GM18507 (cell line): ENCODE measurements around the gene PRPF19.

ENCODE experiments used
- DNase-seq: peaks from one replicate; pipeline ENCODE4 v3.0.0; 2011; ENCODE audit warnings: low read depth; ENCODE audit not compliant: insufficient read length; ENCODE audit errors: extremely low spot score
- FAIRE-seq: peaks from 2 replicates; lab custom pipeline; 2011; peaks lifted over from hg19 to GRCh38; lab: Jason Lieb, UNC

The PRPF19 gene

GRCh38 chr11:60866911-60867870 lies 39.2 kb downstream of the PRPF19 start, which contains the start of gene ZP1:
ZP1 (plus strand) TSS chr11:60867542; CDS start chr11:60867562, 20 bp downstream.
- DNase-seq (no peak), FAIRE-seq (no peak)

GRCh38 chr11:60864856-60865513 lies 41.4 kb downstream of the PRPF19 start:
- no peak for FAIRE-seq
- no peak for DNase-seq

DNA sequence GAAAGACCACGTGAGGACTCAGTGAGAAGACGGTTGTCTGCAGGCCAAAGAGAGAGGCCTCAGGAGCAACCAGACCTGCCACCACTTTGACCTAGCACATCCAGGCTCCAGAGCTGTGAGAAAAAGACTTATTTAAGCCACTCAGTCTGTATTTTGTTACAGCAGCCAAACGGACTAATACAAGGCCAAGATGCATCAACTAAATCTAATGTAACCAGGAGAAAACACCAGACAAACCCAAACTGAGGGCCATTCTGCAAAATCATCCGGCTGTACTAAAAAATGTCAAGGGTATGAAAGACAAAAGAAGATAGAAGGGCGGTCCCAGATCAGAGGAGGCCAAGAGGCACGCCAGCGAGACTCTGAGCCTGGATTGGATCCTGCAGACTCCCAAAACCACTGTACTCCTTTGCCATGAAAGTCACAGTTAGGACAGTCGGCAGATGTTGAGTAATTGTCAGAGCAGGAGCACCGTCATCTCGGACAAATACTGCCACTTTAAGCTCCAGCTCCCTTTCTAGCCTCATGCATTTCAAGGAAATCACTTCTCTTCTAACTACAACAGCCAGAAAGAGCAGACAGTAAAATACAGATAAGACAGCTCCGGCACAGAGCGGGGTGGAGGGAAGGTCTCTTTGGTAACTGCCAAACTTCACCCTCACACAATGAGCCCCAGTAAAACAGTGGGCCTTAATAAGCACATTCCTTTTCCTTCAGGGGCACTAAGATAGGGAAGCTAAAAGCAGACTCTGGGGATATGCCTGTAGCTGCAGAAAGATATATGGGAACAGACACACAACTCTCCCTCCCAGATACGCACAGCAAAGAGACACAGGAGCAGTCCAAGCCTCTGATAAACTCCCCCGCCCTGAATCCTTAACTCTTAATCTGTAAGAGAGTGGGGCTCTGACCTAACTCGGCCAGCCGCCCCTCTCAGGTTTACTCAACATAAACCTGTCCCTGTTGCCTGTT lies 42.5 kb downstream of the PRPF19 start:
- DNase-seq (no peak), FAIRE-seq (no peak)

DNA sequence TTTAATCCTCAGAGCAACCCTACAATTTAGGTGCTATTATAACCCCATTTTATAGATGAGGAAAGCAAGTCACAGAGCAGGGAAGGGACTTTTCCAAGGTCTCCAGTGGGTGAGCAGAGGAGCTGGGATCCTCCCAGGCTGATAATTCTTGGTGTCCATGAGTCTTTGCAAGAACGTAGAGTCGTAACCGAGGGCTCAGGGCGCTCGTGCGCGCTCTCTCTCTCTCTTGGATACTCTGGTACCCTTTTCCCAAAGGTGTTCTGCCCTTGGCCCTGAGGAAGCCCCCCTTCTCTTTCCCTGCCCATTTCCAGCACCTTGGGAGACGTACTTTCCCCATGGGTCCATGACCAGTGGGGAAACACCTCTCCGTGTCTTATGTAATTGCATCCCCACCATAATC lies 44.2 kb downstream of the PRPF19 start:
- DNase-seq (no peak), FAIRE-seq (no peak)

GRCh38 chr11:60860943-60861342 lies 45.4 kb downstream of the PRPF19 start:
- FAIRE-seq (no peak), DNase-seq (no peak)

GRCh38 chr11:60859616-60860250 lies 46.7 kb downstream of the PRPF19 start:
- no peak for DNase-seq
- no peak for FAIRE-seq

DNA sequence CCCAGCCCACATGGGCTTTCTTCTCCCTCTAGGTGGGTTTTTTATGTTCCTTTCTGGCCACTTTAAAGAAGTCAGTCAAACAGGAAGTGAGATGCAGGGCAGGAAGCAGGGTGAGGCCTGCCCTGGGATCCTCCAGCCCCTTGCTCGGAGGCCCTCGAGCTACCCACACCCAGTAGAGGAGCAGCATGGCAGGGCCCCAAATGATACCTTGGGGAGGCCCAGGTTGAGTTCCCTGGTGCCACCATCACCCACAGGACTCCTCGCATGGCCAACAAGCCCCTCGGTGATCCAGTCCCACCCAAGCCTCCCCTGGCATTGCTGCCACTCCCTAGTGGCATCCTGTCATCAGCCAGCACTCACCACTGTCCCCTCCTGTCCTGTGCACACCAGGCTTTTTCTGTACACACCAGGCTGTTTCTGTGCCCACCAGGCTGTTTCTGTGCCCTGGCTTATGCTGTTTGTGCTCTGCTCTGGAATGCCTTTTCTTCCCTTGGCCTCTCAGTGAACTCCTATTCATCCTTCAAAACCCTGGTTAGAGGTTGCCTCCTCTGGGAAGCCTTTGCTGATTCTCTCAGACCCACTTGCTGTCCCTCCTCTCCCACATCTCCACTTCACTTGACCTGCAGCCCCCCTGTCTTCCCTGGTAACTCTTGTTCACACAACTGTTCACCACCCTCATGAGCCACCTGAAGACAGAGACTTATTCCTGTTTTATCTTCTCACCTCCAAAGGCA lies 47.5 kb downstream of the PRPF19 start:
- FAIRE-seq: no peak
- no peak for DNase-seq

GRCh38 chr11:60858236-60858635 lies 48.1 kb downstream of the PRPF19 start:
- no peak for FAIRE-seq
- DNase-seq: no peak

DNA sequence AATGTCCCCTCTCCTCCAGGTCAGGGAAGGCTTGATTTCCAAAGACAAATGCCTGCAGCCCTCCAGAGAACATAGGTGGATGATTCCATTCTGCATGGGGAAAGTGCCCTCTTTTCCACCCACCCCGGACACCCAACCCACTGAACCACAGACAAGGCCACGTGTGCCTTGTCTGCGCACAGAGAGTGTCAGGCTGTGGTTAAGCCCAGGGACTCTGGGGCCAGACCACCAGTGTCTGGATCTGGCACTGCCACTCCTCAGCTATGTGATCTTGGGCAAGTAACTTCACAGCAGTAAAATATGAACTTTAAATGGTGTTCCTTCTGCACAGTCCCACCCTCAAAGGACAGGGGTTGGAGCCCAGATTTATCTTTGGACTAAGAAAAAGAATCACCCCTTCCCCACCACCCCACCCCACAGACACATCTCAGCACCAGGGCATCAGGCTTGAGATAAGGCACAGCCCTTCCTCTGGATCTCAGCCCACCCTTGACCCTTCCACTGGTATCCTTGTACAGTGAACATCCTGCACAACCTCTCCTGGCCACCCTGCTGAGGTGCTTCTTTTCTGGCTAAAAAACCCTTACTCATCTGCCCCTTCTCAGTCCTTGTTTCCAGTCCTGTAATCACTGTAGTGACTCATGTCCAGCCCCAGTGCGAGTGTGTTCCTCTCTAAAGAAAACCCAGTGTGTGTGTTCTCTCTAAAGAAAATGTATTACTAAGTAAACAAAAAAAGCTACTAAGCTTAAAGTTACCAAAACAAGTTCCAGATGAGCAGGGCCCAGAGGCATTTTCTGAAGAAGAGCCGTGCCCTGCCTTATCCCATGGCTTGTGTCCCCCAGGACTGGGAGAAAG lies 48.8 kb downstream of the PRPF19 start:
- DNase-seq (no peak), FAIRE-seq (no peak)

- FAIRE-seq (no peak), DNase-seq (no peak)
These were observed 50.4 kb downstream of the PRPF19 start, which contains the start of gene PTGDR2 for GRCh38 chr11:60855726-60856633. PTGDR2 (minus strand) TSS chr11:60855950; CDS start chr11:60853722, 2,228 bp downstream.

DNA sequence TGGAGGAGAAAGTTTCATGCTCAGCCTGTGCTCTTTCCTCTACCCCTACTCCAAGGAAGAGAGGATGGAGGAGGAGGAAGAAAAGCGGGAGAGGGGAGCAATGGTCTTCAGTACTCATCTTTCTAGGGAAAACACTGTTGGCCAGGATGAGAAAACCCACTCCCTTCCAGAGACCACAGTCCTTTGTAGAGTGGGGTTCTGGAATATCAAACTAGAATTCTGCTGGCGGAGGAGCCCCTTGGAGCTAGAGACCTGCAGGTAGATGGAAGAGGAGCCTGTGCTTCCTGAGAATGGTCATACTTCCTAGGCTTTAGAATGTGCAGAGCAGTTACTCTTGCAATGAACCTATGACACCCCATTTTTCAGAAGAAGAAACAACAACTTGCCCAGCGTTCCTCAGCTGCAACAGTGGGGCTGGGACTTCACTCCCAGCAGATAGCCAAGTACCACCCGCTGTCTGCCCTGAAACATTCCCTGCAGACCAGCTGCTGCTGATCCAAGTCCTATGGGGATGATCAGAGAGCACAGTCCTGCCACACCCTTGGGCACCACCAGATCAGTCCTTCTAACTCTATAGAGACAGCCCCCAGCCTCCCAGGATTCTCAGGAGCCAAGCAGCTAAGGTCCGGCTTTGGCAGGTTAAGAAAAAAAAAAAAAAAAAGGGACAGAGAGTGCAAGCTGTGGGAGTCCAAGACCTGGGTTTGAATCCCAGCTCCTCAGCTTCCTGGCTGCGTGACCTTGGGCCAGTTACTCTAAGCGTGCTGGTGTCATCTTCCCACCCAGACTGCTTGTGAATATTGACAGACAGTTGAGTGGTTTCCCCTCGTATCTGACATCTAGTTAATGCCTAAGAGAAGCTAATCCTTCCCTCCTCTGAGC lies 51.3 kb downstream of the PRPF19 start:
- FAIRE-seq: no peak
- no peak for DNase-seq

DNA sequence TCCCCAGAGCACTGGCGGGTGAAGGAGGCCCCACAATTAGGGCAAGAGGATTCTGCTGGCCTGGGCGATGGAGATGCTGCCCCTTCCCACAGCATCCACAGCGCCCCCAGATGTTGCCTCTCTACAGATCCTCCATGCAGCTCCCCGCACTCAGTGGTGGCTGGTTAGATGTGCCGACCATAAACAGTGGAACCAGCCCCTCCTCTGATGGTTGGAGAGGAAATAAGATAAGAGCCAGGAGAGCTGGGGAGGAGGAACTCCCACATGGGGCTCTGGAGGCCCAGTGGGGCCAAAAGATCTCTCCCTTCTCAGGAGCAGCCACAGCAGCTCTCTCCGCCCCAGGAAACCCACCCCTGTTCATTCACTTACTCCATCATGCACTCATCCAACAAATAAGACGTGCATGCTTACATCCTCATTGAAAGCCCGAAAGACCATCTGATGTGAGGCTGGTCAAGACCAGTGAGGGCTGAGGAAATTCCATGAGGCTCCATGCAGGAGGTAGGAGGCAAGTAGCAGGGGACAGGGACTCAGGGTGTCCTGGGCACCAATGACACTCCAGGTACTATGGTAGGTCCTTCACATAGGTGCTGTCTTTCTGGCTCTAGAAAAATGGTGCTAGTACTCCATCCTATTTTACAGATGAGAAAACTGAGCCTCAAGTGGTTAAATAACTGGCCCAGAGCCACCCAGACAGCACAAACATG lies 52.1 kb downstream of the PRPF19 start:
- FAIRE-seq (no peak), DNase-seq (no peak)

DNA sequence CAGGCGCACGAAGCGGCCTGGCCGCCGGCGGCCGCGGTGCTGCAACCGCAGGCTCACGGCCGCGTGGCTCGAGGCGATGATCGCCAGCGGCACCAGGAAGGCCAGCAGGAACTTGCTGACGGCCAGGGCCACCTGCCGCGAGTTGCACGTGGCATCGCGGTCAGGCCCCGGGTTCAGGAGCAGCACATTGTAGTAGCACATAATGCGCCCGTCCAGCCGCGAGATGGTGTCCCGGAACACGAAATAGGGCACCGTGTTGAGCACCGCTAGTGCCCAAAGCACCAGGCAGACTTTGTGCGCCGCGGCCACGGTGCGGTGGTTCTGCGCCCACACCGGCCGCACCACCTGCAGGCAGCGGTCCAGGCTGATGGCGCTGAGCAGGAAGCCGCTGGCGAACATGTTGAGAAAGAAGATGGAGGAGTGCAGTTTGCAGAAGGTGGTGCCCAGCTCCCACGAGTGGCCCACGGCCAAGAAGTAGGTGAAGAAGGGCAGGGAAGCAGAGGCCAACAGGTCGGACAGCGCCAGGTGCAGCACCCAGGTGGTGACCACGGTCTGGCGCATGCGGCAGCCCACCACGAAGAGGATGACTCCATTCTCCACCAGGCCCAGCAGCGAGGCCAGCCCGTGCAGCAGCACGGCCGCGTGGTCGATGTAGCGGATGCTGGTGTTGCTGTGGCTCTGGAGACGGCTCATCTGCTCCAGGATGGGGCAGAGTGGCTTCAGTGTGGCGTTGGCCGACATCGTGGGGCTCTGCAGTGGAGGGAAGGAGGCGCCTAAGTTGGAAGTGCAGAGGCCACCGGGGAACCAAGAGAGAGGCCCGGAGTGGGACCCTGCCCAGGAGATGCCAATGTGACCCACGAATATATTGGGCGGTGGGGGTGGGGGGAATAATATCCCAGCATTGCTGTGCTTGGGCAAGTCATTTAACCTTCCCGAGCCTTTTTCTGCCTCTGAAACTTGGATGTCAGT lies 53.1 kb downstream of the PRPF19 start:
- FAIRE-seq (no peak), DNase-seq (no peak)
